ENCODE measurements around the gene RANGAP1. TPM values are rescaled to one million over a fixed set of nuclear protein-coding genes. Genes with fewer than 3 reads are reported as not detected.

RANGAP1 gene, protein sequence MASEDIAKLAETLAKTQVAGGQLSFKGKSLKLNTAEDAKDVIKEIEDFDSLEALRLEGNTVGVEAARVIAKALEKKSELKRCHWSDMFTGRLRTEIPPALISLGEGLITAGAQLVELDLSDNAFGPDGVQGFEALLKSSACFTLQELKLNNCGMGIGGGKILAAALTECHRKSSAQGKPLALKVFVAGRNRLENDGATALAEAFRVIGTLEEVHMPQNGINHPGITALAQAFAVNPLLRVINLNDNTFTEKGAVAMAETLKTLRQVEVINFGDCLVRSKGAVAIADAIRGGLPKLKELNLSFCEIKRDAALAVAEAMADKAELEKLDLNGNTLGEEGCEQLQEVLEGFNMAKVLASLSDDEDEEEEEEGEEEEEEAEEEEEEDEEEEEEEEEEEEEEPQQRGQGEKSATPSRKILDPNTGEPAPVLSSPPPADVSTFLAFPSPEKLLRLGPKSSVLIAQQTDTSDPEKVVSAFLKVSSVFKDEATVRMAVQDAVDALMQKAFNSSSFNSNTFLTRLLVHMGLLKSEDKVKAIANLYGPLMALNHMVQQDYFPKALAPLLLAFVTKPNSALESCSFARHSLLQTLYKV
- 10 to 100 TPM; 26.0 to 38.5 (median 33.4) TPM for total RNA-seq
- polyA plus RNA-seq, result 26.9 TPM
- long read RNA-seq, donor 1, full-length matches to known transcripts, result 67 of 102 reads
- long read RNA-seq, donor 1, partial matches to known transcripts, result 11 of 102 reads
- long read RNA-seq, donor 1, other reads (novel, unspliced or antisense), result 24 of 102 reads
- long read RNA-seq, donor 2, full-length matches to known transcripts, result 69 of 107 reads
- long read RNA-seq, donor 2, partial matches to known transcripts, result 12 of 107 reads
- long read RNA-seq, donor 2, other reads (novel, unspliced or antisense), result 26 of 107 reads
- long read RNA-seq, donor 3, full-length matches to known transcripts, result 93 of 149 reads
- long read RNA-seq, donor 3, partial matches to known transcripts, result 19 of 149 reads
- long read RNA-seq, donor 3, other reads (novel, unspliced or antisense), result 37 of 149 reads
- long read RNA-seq, donor 4, full-length matches to known transcripts, result 23 of 40 reads
- long read RNA-seq, donor 4, partial matches to known transcripts, result 9 of 40 reads
- long read RNA-seq, donor 4, other reads (novel, unspliced or antisense), result 8 of 40 reads

DNA sequence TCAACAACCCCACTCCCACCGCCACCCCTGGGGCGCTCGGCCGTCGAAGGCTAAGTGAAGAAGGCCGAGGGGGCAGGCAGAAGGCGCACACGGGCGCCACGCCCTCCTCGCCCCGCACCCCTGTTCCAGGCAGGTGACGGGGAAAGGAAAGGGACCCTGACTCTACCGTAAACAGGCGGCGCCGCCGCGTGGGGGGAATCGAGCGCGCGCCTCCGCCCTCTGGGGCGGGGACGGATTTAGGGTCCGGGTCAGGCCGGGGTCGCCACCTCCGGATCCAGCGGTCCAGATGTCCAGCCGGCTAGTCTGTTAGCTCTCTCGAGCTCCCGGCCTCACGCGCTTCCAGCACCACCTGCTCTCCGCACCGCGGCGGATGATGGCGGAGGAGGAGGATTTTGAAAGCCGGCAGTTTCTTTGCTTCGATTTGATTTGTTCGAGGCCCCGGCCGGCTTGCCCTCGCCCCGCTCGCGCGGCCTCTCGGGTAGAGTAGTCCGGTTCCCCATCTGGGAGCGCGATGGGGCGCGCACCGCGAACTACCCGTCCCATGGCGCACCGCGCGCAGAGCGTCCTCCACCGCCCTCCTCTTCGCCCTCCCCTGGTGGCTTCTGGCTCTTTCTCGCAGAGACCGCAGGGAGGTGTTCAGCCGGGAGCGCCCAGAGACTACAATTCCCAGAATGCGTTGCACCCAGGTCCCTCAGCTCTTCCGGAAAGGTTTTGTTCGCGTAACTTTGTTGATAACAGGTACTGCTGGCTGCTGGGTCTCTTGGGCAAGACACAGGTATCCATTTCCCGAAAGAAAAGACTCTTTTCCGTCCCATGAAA is at the start of gene RANGAP1:
TSS of gene RANGAP1 (minus strand) at position 368 of the 819 bp plus-strand sequence. CDS start 5,143 bp downstream, outside the sequence.
- Histone ChIP-seq H3K27me3 (ENCODE audit: control insufficient read depth, insufficient read depth) (no peaks in the 10 kb centered on the region), H3K4me1 (ENCODE audit: control insufficient read depth, insufficient read depth, low read length) (no peaks in the 10 kb centered on the region), H3K4me3 (ENCODE audit: low read length) (peak within 1 kb of the TSS; percentile 70), H3K9me3 (ENCODE audit: control insufficient read depth, low read length) (no peaks in the 10 kb centered on the region), H3K27ac (ENCODE audit: low read length) (peak within 1 kb of the TSS; percentile 45)
- peak; percentile 99 to 100 for ATAC-seq
- DNase-seq, result peak; percentile 98 to 99 (median 99)
- under 1% methylated on average over 77 of the region's 77 CpGs for WGBS
- intact Hi-C loops (cut with DNase I), result no loop called here

DNA sequence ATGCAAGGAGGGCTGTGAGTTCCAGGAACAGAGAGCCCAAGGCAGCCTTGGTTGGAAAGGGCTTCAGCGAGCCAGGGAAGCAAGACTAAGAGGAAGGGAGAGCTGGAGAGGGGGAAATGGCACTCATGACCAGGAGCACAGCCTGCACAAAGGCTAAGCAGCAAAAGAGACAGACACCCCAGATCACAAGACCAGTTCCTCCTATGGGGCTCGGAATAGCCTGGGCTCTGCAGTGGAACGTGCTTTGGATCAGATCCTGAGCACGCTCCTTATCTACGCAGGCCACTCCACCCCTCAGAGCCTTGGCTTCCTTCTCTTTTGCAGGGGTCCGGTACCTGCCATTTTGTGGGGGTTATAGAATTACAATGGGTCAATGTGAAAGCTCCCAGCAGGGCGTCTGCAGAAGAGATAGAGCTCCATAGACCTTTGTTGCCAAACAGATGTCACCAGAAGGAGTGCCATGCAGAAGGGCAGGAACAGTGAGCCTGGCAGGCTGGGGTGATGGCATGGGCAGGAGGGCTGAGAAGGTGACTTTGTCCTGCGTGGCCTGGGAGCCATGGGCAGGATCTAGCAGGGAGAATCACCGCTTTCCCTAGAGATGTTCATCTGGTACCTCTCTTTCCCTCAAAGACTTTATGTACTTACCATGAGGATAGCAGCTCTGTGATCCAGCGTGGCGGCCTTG is 49.1 kb upstream of the RANGAP1 start:
- intact Hi-C loops (cut with DNase I), result no loop called here
- H3K9me3 ChIP-seq (ENCODE audit: control insufficient read depth, low read length), result no peaks in the 10 kb centered on the region
- 82% methylated on average over 11 of the region's 11 CpGs for WGBS
- peak overlapping the region; percentile 45 for H3K27ac ChIP-seq (ENCODE audit: low read length)
- no peaks in the 10 kb centered on the region for H3K4me1 ChIP-seq (ENCODE audit: control insufficient read depth, insufficient read depth, low read length)
- H3K4me3 ChIP-seq (ENCODE audit: low read length), result no peak overlapping the region
- peak; percentile 16 to 35 for ATAC-seq
- no peak for DNase-seq
- no peaks in the 10 kb centered on the region for H3K27me3 ChIP-seq (ENCODE audit: control insufficient read depth, insufficient read depth)

DNA sequence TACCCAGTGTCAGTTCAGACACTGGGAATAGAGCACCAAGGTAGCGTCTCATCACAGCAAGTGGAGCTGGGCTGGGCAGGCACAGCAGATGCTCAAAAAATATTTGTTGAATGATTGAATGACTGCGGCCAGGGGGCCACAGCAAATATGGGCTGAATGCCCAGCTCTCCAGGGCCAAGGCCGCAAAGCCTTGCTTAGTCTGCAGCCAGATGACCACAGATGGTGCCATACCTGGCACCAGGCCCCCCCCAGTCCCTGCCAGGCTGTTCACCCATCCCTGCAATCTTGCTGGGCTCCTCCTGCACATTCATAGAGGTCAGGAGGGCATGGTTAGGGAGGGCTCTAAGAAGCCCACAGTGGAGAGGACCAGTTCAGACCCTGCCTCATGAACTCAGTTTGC is 48.2 kb upstream of the RANGAP1 start:
- no peaks in the 10 kb centered on the region for H3K27me3 ChIP-seq (ENCODE audit: control insufficient read depth, insufficient read depth)
- H3K4me1 ChIP-seq (ENCODE audit: control insufficient read depth, insufficient read depth, low read length), result no peaks in the 10 kb centered on the region
- H3K9me3 ChIP-seq (ENCODE audit: control insufficient read depth, low read length), result no peaks in the 10 kb centered on the region
- H3K27ac ChIP-seq (ENCODE audit: low read length), result no peak overlapping the region
- intact Hi-C loops (cut with DNase I), result no loop called here
- DNase-seq, result no peak
- ATAC-seq, result no peak
- WGBS, result 70% methylated on average over 3 of the region's 3 CpGs
- H3K4me3 ChIP-seq (ENCODE audit: low read length), result no peak overlapping the region

DNA sequence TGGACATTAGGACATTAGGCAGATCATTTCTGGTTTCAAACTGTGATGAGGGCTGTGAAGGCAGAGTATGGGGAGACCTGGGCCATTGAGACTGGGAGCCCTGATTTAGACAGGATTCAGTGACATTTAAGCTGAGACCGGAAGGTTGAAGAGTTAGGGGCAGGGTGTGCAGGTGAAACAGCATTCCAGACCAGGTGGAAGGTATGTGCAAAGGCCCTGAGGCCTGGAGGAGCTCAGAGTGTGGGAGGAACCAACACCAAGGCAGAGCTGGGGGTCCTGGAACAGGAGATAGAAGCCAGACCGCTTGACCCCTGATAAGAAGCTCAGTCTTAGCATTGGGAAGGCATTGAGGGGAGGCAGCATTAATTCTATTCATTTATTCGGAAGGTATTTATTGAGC is 47.8 kb upstream of the RANGAP1 start:
- no peaks in the 10 kb centered on the region for H3K27me3 ChIP-seq (ENCODE audit: control insufficient read depth, insufficient read depth)
- H3K4me3 ChIP-seq (ENCODE audit: low read length), result no peak overlapping the region
- no peak for ATAC-seq
- H3K9me3 ChIP-seq (ENCODE audit: control insufficient read depth, low read length), result no peaks in the 10 kb centered on the region
- no peak overlapping the region for H3K27ac ChIP-seq (ENCODE audit: low read length)
- DNase-seq, result no peak
- intact Hi-C loops (cut with DNase I), result no loop called here
- no peaks in the 10 kb centered on the region for H3K4me1 ChIP-seq (ENCODE audit: control insufficient read depth, insufficient read depth, low read length)
- 94% methylated on average over 3 of the region's 3 CpGs for WGBS

DNA sequence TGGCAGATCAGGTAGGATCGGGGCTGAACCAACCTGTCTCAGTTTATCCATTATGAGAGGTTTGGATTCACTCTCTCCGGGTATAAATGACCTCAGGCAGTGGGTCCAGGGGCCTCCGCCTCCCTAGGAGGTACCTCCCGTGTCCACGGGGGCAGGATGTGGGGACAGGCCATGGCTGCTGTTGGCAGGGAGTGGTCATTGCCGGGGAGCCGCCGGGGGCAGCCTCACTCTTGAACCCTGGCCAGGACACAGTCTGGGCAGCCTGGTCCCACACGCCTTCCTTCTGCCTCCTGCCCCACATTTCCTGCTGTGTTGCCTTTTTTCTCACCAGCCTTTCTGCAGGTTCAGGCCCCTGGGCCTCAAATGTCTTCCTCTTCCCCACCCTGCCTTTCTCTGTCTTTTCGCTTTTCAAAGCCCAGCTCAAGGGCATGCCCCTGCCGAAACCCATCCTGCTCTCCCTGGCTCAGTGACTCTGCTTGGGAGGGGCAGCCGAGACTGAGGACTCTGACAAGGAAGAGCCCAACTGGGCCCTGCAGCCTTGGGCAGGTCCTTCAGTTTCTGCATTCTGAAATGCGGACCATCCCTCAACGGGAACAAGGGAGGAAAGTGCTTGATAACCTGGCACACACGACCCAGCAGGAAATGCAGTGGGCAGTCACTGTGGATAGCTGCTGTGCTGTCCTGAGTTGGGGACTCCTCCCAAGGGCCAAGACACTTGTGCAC is 46.4 kb upstream of the RANGAP1 start:
- no peaks in the 10 kb centered on the region for H3K4me1 ChIP-seq (ENCODE audit: control insufficient read depth, insufficient read depth, low read length)
- 87% methylated on average over 15 of the region's 15 CpGs for WGBS
- no peaks in the 10 kb centered on the region for H3K9me3 ChIP-seq (ENCODE audit: control insufficient read depth, low read length)
- H3K4me3 ChIP-seq (ENCODE audit: low read length), result no peak overlapping the region
- DNase-seq, result peak in 1 of 3 donors; percentile 38
- H3K27ac ChIP-seq (ENCODE audit: low read length), result no peak overlapping the region
- intact Hi-C loops (cut with DNase I), result no loop called here
- ATAC-seq, result no peak
- H3K27me3 ChIP-seq (ENCODE audit: control insufficient read depth, insufficient read depth), result no peaks in the 10 kb centered on the region

DNA sequence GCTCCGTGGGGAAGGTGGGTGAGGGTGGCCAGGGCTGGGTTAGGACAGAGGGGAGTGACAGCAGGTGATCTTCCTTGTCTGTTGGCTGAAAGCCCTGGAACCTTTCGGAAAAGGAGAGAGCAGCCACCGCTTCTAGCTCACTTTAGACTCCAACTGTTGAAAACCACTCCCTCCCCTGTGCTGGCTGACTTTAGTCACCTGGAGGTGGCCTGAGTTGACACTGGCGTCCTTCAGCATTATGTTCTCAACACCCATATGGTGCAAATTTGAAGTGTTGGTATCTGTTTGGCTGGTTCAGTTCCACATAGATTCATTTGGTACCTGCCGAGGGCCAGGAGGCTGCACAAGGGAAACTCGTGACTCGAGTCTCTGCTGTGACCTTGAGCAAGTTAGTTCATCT is 44.2 kb upstream of the RANGAP1 start:
- no peak for ATAC-seq
- Histone ChIP-seq H3K27ac (ENCODE audit: low read length) (no peak overlapping the region), H3K27me3 (ENCODE audit: control insufficient read depth, insufficient read depth) (no peaks in the 10 kb centered on the region), H3K9me3 (ENCODE audit: control insufficient read depth, low read length) (no peaks in the 10 kb centered on the region), H3K4me1 (ENCODE audit: control insufficient read depth, insufficient read depth, low read length) (no peaks in the 10 kb centered on the region), H3K4me3 (ENCODE audit: low read length) (no peak overlapping the region)
- DNase-seq, result no peak
- intact Hi-C loops (cut with DNase I), result no loop called here
- 90% methylated on average over 7 of the region's 7 CpGs for WGBS

DNA sequence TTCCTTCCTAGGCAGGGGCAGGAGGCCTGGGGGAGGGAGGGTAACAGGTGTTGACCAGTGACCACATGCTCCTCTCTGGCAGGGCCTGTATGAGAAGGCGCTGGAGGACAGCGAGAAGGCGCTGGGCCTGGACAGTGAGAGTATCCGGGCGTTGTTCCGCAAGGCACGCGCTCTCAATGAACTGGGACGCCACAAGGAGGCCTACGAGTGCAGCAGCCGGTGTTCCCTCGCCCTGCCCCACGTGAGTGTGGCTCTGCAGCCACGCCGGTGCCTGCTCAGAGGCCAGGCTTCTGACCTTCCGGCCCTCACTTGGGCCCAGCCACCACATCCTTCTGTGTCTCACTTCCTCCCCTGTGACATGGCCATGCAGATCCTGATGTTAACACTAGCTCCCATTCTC is 41.1 kb upstream of the RANGAP1 start:
- Histone ChIP-seq H3K27ac (ENCODE audit: low read length) (no peak overlapping the region), H3K9me3 (ENCODE audit: control insufficient read depth, low read length) (no peaks in the 10 kb centered on the region), H3K4me3 (ENCODE audit: low read length) (no peak overlapping the region), H3K4me1 (ENCODE audit: control insufficient read depth, insufficient read depth, low read length) (no peaks in the 10 kb centered on the region), H3K27me3 (ENCODE audit: control insufficient read depth, insufficient read depth) (no peaks in the 10 kb centered on the region)
- intact Hi-C loops (cut with DNase I), result no loop called here
- peak; percentile 38 to 45 for ATAC-seq
- WGBS, result 79% methylated on average over 16 of the region's 16 CpGs
- peak in 2 of 3 donors; percentile 40 to 42 for DNase-seq

DNA sequence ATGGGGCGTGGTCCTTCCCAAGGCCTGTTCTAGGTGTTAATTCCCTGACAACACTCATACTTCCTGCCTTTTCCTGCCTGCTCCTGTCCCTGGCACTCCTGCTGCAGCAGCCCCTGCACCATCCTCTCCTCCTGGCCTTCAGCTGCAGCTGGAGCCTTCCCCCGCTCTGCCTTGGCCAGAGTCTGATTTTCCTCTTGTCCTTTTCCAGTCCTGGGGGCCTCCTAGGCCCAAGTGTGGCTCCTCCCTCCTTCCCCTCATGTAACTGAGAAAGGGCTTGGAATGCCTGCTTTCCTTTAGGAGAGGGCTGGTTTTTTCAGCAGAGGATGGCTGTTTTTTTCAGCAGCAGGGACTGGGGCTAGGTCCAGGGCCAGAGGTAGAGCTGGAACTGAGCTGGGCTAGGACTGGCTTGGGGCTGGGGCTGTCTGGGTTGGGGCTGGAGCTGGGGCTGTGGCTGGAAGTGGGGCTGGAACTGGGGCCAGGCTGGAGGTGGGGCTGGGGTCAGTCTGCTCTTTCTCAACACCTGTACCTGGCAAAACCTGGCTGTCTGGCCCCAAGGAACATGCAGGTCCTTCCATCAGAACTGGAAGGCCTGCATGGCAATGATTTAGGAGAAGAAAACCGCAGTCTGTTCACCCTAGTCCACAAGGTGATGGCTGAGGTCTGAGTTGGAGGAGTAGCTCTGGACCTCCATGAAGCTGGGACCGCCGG is 39.0 kb upstream of the RANGAP1 start:
- no peak overlapping the region for H3K4me3 ChIP-seq (ENCODE audit: low read length)
- no peaks in the 10 kb centered on the region for H3K27me3 ChIP-seq (ENCODE audit: control insufficient read depth, insufficient read depth)
- intact Hi-C loops (cut with DNase I), result no loop called here
- DNase-seq, result peak in 2 of 3 donors; percentile 24 to 36
- H3K4me1 ChIP-seq (ENCODE audit: control insufficient read depth, insufficient read depth, low read length), result no peaks in the 10 kb centered on the region
- whole genome bisulfite sequencing, result 95% methylated on average over 5 of the region's 5 CpGs
- H3K27ac ChIP-seq (ENCODE audit: low read length), result no peak overlapping the region
- H3K9me3 ChIP-seq (ENCODE audit: control insufficient read depth, low read length), result no peaks in the 10 kb centered on the region
- ATAC-seq, result no peak

All from right cardiac atrium (tissue), 5 donors.